Hepatocyte (in vitro differentiated cells): ENCODE data around the gene FBXL13. TPM values are rescaled to one million over a fixed set of nuclear protein-coding genes. Genes with fewer than 3 reads are reported as not detected.

Experiments
- DNase-seq: peaks from one replicate; pipeline ENCODE4 v3.0.0-alpha.2; 2016; ENCODE audit warnings: low spot score
- H2AFZ ChIP-seq: fragments of 200-600 bp; sonication (generic); 2 replicates; pipeline ENCODE4 v1.6.0; 2016; ENCODE audit warnings: antibody characterized with exemption, mild to moderate bottlenecking
- H3K27ac ChIP-seq: fragments of 200-600 bp; sonication (generic); 2 replicates; pipeline ENCODE4 v1.5.1; 2016; ENCODE audit warnings: mild to moderate bottlenecking
- H3K27me3 ChIP-seq: fragments of 200-600 bp; sonication (generic); 2 replicates; pipeline ENCODE4 v1.6.1; 2016
- H3K36me3 ChIP-seq: fragments of 200-600 bp; sonication (generic); replicated peaks from 2 replicates; pipeline ENCODE4 v1.5.1; 2016; ENCODE audit warnings: low read depth; ENCODE audit not compliant: insufficient read depth
- H3K4me1 ChIP-seq: fragments of 200-600 bp; sonication (generic); 2 replicates; pipeline ENCODE4 v1.5.1; 2016; ENCODE audit warnings: mild to moderate bottlenecking, moderate library complexity; ENCODE audit not compliant: insufficient read depth
- H3K4me2 ChIP-seq: fragments of 200-600 bp; sonication (generic); 2 replicates; pipeline ENCODE4 v1.6.0; 2016
- H3K4me3 ChIP-seq: fragments of 200-600 bp; sonication (generic); 2 replicates; pipeline ENCODE4 v1.5.1; 2016; ENCODE audit warnings: mild to moderate bottlenecking
- H3K79me2 ChIP-seq: fragments of 200-600 bp; sonication (generic); 2 replicates; pipeline ENCODE4 v1.6.0; 2017; ENCODE audit warnings: mild to moderate bottlenecking
- H3K9me2 ChIP-seq: fragments of 200-600 bp; sonication (generic); replicated peaks from 2 replicates; pipeline ENCODE4 v1.6.0; 2017; ENCODE audit warnings: mild to moderate bottlenecking; ENCODE audit not compliant: insufficient read depth
- H3K9me3 ChIP-seq: fragments of 200-600 bp; sonication (generic); 2 replicates; pipeline ENCODE4 v1.5.1; 2016; ENCODE audit warnings: low read depth, mild to moderate bottlenecking
- H4K20me1 ChIP-seq: fragments of 200-600 bp; sonication (generic); 2 replicates; pipeline ENCODE4 v1.6.0; 2016; ENCODE audit warnings: mild to moderate bottlenecking; ENCODE audit not compliant: insufficient read depth, poor library complexity, severe bottlenecking
- EZH2 ChIP-seq: fragments of 200-600 bp; sonication (generic); IDR thresholded peaks from 2 replicates; pipeline ENCODE4 v1.6.1; 2016; ENCODE audit warnings: antibody characterized with exemption, mild to moderate bottlenecking, borderline replicate concordance
- EZH2phosphoT487 ChIP-seq: fragments of 200-600 bp; sonication (generic); IDR thresholded peaks from one replicate; pipeline ENCODE4 v1.6.1; 2018; ENCODE audit warnings: antibody characterized with exemption, mild to moderate bottlenecking, low read depth, moderate library complexity; ENCODE audit not compliant: unreplicated experiment, severe bottlenecking
- WGBS: methylation state at CpG from one replicate; pipeline ENCODE4 v1.1.6; 2016; ENCODE audit warnings: low lambda C conversion rate; ENCODE audit errors: missing lambda C conversion rate; 5-methylcytosine and 5-hydroxymethylcytosine counted together
- polyA plus RNA-seq: library from polyadenylated mRNA; unstranded; fragments of >200 nt; fragmentation: Nextera tagmentation; extraction: Ambion mirVana; gene quantifications from 2 replicates; pipeline ENCODE4 v1.2.1, GENCODE V29; 2016
- total RNA-seq: library from RNA; depleted of rRNA; stranded (reverse); fragments of >200 nt; gene quantifications from 2 replicates; pipeline ENCODE4 v1.2.3, GENCODE V29; 2014
- TF ChIP-seq, protein P1 (sequence below): fragments of 200-600 bp; sonication (generic); IDR thresholded peaks from 2 replicates; pipeline ENCODE4 v1.5.1; 2016; ENCODE audit warnings: antibody characterized with exemption, mild to moderate bottlenecking; ENCODE audit not compliant: poor library complexity

Gene FBXL13
- total and polyA plus RNA-seq, 2 experiments from 2014 or later = 0.30 to 1.8 TPM

DNA sequence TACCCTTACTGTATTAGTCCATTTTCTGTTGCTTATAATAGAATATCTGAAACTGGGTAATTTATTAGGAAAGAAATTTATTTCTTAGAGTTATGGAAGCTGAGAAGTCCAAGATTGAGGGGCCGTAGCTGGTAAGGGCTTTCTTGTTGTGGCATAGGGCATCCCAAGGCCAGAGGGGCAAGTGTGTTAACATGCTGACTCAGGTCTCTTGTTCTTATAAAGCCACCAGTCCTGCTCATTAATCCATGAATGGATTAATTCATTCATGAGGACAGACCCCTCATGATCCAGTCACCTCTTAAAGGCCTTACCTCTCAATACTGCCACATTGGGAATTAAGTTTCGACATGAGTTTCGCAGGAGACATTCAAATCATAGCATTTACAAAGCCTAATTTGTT lies 2.7 kb upstream of the FBXL13 start:
- DNase-seq = no peak
- TF ChIP-seq EZH2phosphoT487 (no peak), EZH2 (no peak)
- TF ChIP-seq, protein P1, sequence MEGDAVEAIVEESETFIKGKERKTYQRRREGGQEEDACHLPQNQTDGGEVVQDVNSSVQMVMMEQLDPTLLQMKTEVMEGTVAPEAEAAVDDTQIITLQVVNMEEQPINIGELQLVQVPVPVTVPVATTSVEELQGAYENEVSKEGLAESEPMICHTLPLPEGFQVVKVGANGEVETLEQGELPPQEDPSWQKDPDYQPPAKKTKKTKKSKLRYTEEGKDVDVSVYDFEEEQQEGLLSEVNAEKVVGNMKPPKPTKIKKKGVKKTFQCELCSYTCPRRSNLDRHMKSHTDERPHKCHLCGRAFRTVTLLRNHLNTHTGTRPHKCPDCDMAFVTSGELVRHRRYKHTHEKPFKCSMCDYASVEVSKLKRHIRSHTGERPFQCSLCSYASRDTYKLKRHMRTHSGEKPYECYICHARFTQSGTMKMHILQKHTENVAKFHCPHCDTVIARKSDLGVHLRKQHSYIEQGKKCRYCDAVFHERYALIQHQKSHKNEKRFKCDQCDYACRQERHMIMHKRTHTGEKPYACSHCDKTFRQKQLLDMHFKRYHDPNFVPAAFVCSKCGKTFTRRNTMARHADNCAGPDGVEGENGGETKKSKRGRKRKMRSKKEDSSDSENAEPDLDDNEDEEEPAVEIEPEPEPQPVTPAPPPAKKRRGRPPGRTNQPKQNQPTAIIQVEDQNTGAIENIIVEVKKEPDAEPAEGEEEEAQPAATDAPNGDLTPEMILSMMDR = no peak
- no peak overlapping the region for H3K4me2 ChIP-seq
- H3K79me2 ChIP-seq = peaks cover 64% of the 10 kb centered on the region
- H3K4me3 ChIP-seq = no peak overlapping the region
- H3K9me3 ChIP-seq = no peaks in the 10 kb centered on the region
- no peaks in the 10 kb centered on the region for H3K9me2 ChIP-seq
- H4K20me1 ChIP-seq = no peaks in the 10 kb centered on the region
- H3K4me1 ChIP-seq = peaks cover 7% of the 10 kb centered on the region
- no peak overlapping the region for H2AFZ ChIP-seq
- no peaks in the 10 kb centered on the region for H3K27me3 ChIP-seq
- H3K36me3 ChIP-seq = no peaks in the 10 kb centered on the region
- 99% methylated on average over 3 of the region's 3 CpGs for WGBS
- H3K27ac ChIP-seq = no peak overlapping the region

DNA sequence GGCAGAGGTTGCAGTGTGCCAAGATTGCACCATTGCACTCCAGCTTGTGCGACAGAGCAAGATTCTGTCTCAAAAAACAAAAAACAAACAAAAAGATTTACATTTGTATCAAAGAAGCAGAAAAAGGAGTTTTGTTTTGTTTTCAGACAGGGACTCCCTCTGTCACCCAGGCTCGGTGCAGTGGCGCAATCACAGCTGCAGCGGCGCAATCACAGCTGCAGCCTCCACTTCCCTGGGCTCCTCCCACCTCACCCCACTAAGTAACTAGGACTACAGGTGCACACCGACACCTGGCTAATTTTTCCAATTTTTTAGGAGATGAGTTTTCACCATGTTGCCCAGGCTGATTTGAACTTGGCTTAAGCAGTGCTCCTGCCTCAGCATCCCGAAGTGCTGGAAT lies 2.2 kb upstream of the FBXL13 start:
- Histone ChIP-seq H3K4me3 (no peak overlapping the region), H2AFZ (no peak overlapping the region), H3K79me2 (peaks cover 58% of the 10 kb centered on the region), H3K9me3 (no peaks in the 10 kb centered on the region), H4K20me1 (no peaks in the 10 kb centered on the region), H3K36me3 (no peaks in the 10 kb centered on the region), H3K9me2 (no peaks in the 10 kb centered on the region), H3K27me3 (no peaks in the 10 kb centered on the region), H3K27ac (no peak overlapping the region), H3K4me2 (peak overlapping the region; percentile 78), H3K4me1 (peaks cover 7% of the 10 kb centered on the region)
- no peak for DNase-seq
- TF ChIP-seq, protein P1 = no peak
- TF ChIP-seq EZH2 (no peak), EZH2phosphoT487 (no peak)
- WGBS = 93% methylated on average over 7 of the region's 7 CpGs

DNA sequence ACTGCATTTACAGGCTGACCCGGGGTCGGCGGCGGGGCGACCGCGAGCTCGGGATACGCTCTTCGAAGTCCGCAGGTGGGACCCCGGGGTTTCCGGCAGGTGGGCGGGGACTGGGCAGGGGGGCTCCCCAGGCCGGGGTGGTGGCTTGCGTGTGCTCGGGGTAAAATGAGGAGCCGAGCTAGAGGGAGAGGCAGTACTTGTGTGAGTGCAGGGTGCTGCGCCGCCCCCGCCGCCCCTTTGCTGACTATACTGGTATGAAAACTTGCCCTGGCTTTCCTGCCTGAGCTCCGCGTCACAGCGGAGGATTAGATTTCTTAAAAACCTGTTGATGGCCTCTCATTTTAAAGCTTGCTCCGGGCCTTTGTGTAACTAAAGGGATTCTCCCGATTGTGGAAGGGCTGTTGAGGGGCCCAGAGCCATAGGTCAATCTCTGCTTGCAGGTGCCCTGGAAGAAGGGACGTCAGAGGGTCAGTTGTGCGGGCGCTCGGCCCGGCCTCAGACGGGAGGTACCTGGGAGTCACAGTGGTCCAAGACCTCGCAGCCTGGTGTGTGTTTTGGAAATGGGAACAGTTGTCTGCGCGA lies 832 bp upstream of the FBXL13 start:
- no peaks in the 10 kb centered on the region for H3K27me3 ChIP-seq
- peak overlapping the region; percentile 69 for H2AFZ ChIP-seq
- peak; percentile 80 for DNase-seq
- no peak for TF ChIP-seq EZH2phosphoT487
- no peak for TF ChIP-seq EZH2
- TF ChIP-seq, protein P1 = no peak
- peaks cover 7% of the 10 kb centered on the region for H3K4me1 ChIP-seq
- H3K9me2 ChIP-seq = peaks cover 2% of the 10 kb centered on the region
- peak overlapping the region; percentile 61 for H3K4me3 ChIP-seq
- no peaks in the 10 kb centered on the region for H3K9me3 ChIP-seq
- no peaks in the 10 kb centered on the region for H4K20me1 ChIP-seq
- no peaks in the 10 kb centered on the region for H3K36me3 ChIP-seq
- H3K27ac ChIP-seq = peak overlapping the region; percentile 96
- peak overlapping the region; percentile 78 for H3K4me2 ChIP-seq
- under 1% methylated on average over 31 of the region's 36 CpGs for WGBS
- peaks cover 49% of the 10 kb centered on the region for H3K79me2 ChIP-seq
